GM21381 (cell line): ENCODE measurements around the gene SPAG7.
"Not testable (repeated sequence)": the region's sequence is repeated elsewhere in the genome, so short reads cannot be mapped to it uniquely, and the experiment has no call there.

ENCODE experiments used
- ATAC-seq: cut with Tn5 transposase; IDR thresholded peaks from one replicate; pipeline ENCODE4 v1.9.1; 2021; ENCODE audit warnings: mild to moderate bottlenecking, moderate library complexity; ENCODE audit not compliant: unreplicated experiment

The SPAG7 gene

DNA sequence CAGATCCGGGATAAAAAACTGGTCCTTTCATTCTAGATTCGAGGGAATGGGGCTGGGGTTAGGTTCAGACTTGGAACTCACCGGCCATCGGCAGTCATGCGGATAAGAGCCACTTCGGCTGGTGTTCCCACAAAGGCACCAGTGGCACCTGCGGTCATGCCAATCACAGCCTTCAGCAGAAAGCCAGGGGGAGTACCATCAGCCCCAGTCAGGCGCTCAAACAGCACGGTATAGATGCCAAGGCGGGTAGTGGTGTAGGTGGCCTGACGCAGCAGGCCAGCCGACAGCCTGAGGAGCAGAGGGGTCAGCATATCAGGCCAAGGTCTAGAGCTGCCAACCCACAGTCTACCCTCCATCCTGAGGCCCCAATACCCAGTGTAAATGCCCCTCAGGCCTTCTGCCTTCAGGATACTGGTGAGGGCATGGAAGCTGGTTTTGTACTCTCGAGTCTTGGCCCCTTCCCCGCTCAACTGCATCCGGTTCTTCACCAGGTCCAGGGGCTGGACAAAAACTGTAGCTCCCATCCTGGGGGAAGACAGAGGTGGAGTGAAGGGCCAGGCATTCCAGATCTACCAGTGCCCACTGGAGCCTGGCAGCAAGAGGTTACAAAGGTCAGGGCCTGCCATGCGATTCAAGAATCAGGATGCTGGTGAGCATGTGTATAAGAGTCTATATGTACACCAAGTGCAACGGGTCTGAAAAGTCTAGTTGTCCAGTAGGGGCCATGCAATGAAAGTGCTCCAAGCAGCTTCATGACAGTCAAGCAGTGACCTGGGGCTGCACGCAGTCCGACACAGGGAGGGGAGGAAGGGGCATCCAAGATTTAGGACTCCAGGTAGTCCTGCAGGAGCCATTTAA lies 28.7 kb downstream of the SPAG7 start:
- no peak for ATAC-seq

GRCh38 chr17:4938069-4938491 lies 29.5 kb downstream of the SPAG7 start:
- ATAC-seq: no peak

- ATAC-seq: no peak
Measured at GRCh38 chr17:4937553-4937952, 30.1 kb downstream of the SPAG7 start.

- no peak for ATAC-seq
Measured at GRCh38 chr17:4936436-4936835, 31.2 kb downstream of the SPAG7 start.

DNA sequence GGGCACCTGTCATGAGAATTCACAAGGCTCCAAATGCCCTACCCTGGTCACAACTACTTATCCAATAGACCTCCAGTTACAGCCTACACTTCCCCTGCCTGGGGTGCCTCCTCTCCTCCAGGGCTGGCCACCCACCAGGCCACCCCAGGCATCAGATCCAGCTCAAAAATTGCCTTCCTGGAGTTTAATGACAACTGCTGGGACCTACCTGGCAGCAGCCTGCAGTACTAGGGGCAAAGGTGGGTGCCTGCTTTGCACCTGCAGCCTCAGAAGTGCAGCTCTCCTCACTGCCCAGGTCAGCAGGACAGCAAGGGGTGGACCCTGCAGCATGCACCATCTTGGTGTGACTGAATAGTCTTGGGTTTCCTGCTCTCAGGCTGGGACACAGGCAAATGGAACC lies 32.0 kb downstream of the SPAG7 start:
- no peak for ATAC-seq

- ATAC-seq: peak; percentile 54
Measured at GRCh38 chr17:4934173-4934979, 33.2 kb downstream of the SPAG7 start.

- no peak for ATAC-seq
Measured at GRCh38 chr17:4933646-4934045, 34.0 kb downstream of the SPAG7 start.

- no peak for ATAC-seq
Measured at GRCh38 chr17:4932756-4933155, 34.9 kb downstream of the SPAG7 start.

GRCh38 chr17:4931963-4932362 lies 35.7 kb downstream of the SPAG7 start, which contains the start of gene GP1BA:
TSS of gene GP1BA (plus strand) at chr17:4932277. CDS start at chr17:4932605, 328 bp downstream.
- ATAC-seq: no peak

GRCh38 chr17:4928881-4929280 lies 38.7 kb downstream of the SPAG7 start:
- ATAC-seq: no peak

GRCh38 chr17:4926577-4927335 lies 40.9 kb downstream of the SPAG7 start:
- ATAC-seq: not testable (repeated sequence)

GRCh38 chr17:4921320-4921719 lies 46.3 kb downstream of the SPAG7 start:
- ATAC-seq: no peak

DNA sequence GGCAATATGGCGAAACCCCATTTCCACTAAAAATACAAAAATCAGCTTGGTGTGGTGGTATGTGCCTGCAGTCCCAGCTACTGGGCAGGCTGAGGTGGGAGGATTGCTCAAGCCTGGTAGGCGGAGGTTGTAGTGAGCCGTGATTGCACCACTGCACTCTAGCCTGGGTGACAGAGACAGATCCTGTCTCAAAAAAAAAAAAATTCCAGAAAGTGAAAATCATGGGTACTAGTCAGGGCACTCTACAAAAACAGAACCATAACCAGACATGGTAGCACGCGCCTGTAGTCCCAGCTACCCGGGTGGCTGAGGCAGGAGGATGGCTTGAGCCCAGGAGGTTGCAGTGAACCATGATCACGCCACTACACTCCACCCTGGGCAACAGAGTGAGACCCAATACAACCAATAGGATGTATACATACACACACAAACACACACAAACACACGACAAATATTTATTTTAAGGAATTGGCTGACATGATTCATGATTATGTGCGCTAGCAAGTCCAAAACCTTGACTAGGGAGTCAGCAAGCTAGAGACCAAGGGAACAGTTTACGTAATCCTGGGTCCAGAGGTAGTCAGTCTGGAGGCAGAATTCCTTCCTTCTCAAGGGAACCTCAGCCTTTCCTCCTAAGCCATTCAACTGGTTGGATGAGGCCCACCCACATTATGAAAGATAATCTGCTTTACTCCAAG lies 47.1 kb downstream of the SPAG7 start:
- ATAC-seq: no peak

DNA sequence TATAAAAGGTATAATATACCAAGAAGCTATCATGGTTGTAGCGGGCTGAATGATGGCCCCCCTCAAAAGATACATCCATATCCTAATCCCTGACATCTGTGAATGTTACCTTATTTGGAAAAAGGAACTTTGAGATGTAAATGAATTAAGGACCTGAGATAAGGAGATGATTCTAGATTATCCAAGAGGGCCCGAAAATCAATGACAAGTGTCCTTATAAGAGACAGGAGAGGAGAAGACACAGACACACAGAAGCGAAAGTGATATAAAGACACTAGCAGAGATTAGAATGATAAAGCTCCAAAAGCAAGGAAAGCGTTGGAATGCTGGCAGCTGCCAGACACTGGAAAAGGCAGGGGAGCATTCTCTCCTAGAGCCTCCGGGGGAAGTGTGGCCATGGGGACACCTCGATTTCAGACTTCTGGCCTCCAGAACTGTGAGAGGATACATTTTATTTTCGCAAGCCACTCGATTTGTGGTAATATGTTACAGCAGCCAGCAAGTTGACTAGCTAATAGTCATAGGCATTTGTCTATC lies 48.0 kb downstream of the SPAG7 start:
- no peak for ATAC-seq

DNA sequence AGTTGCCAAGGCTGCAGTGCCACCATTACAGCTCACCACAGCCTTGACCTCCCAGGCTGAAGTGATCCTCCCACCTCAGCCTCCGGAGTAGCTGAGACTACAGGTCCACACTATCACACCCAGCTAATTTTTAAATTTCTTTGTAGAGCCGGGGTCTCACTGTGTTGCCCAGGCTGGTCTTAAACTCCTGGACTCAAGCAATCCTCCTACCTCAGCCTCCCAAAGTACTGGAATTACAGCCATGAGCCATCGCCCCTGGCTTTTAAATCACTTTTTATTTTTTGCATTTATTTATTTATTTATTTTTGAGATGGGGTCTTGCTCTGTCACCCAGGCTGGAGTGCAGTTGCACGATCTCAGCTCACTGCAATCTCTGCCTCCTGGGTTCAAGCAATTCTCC lies 53.1 kb downstream of the SPAG7 start:
- ATAC-seq: not testable (repeated sequence)

- no peak for ATAC-seq
Measured at GRCh38 chr17:4913994-4914393, 53.6 kb downstream of the SPAG7 start.
